NCI-H2196 (cell line): ENCODE data around the gene ADISSP.
A peak's percentile ranks its signal among the peaks of the same experiment; 100 is the strongest.

Experiments
- DNase-seq: peaks from one replicate; lab custom pipeline; 2025; ENCODE audit not compliant: unreplicated experiment; lab: John Stamatoyannopoulos, UW

ADISSP gene

DNA sequence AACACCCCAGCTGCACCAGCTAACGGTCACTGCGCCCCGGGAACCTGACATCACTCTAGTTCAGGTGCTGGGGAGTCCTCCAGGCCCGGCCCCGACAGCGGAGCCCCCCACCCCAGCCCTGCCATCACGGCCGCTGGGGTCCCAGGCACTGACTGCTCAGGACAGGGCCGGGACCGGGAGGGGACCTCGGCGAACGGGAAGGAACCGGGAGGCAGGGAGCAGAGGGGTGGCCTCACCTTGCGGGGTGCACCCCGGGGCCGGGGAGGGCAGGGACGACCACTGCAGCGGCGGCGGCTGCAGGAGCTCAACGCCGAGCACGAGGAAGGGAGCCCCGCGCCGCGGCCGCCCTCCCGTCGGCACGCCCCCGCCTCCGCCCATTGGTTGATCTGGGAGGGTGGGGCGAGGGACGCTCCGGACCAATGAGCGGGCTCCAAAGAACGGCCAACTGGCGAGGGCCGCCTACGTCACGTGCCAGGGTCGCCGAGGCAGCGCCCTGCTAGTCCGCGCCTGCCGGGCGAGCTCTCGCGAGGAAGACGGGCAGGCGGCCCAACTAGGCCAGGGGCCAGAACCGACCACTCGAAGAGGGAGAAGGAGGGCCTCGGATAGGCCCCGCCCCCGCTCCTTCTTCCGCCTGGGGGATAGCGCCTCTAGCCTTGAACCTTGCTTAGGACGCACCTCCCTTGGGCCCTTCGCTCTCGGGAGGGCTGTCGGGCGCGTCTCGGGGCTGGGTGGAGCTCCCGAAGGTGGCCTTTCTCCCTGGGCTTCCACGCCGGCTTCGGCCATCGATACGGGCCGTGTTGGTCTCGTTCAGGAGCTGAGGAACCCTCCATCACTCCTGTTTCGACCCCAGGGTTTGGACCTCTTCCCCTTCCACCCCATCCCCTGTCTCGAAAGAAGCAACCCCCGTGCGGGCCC is at the start of gene ADISSP:
TSS of gene ADISSP (minus strand) at position 327 of the 915 bp plus-strand sequence. CDS start 7,653 bp downstream, outside the sequence.
- DNase-seq, result peak; percentile 99

DNA sequence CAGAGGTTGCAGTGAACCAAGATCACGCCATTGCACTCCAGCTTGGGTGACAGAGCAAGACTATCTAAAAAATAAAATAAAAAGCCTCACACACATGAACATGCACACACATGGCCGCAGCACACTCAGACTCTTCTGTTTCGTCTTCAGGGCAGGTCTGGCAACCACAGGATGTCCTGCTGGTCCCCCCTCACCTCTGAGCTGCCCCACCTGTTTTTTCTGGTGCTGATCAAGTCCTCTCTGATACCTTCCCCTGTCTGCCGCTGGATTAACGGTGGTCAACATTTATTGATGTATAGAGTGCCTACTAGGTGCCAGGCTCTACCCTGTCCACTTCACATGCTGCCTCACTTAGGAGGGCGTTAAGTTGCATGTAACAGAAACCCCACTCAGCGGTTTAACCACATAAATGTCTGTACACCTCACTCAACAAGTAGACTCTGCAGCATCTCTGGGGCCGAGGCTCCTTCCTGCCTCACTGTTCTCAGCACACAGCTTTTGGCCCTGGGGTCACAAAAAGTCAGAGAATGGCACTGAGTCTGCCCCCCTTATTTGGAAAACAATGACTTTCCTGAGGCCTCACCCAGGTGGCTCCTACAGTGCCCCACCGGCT is 48.3 kb upstream of the ADISSP start:
- no peak for DNase-seq

DNA sequence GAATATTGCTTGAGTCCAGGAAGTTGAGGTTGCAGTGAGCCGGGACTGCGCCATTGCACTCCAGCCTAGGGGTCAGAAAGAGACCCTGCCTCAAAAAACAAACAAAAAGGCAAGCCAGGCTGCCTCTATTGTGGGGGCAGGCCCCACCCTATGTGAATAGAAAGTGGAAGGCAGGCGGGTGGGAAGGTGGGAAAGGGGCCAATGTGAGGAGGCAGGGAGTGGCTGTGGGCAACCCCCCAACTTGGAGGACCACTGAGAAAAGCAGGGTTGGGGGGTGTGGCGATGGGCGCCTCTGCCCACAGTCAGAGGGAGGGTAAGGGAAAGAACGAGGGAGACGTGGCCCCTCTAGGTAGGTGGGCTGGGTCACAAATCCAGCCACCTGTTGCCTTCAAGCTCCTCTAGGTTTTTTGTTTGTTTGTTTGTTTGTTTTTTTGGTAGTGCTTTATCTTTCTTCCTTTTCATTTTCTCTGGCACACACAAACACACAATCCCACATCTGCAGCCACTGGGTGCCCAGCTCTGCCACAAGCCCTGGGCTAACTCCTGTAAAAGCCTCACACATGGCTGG is 47.5 kb upstream of the ADISSP start:
- no peak for DNase-seq

DNA sequence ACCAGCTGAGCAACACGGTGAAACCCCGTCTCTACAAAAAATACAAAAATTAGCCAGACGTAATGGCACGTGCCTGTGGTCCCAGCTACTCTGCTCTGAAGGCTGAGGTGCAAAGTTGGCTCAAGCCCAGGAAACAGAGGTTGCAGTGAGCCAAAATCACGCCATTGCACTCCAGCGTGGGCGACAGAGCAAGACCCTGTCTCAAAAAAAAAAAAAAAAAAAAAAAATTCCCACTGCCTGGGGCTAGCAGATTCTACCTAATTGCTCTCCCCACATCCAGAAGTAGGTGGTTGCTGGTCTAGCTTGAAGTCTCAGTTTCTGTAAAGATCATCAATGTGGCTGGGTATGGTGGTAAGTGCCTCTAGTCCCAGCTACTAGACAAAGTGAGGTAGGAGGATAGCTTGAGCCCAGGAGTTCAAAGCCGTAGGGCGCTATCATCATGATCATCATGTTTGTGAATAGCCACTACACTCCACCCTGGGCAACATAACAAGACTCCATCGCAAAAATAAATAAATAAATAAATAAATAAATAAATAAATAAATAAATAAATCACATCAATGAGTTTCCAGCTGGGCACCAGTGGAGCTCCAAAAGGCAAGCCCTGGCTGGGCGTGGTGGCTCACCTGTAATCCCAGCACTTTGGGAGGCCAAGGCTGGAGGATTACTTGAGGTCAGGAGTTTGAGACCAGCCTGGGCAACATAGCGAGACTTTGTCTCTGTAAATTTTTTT is 46.5 kb upstream of the ADISSP start:
- no peak for DNase-seq

DNA sequence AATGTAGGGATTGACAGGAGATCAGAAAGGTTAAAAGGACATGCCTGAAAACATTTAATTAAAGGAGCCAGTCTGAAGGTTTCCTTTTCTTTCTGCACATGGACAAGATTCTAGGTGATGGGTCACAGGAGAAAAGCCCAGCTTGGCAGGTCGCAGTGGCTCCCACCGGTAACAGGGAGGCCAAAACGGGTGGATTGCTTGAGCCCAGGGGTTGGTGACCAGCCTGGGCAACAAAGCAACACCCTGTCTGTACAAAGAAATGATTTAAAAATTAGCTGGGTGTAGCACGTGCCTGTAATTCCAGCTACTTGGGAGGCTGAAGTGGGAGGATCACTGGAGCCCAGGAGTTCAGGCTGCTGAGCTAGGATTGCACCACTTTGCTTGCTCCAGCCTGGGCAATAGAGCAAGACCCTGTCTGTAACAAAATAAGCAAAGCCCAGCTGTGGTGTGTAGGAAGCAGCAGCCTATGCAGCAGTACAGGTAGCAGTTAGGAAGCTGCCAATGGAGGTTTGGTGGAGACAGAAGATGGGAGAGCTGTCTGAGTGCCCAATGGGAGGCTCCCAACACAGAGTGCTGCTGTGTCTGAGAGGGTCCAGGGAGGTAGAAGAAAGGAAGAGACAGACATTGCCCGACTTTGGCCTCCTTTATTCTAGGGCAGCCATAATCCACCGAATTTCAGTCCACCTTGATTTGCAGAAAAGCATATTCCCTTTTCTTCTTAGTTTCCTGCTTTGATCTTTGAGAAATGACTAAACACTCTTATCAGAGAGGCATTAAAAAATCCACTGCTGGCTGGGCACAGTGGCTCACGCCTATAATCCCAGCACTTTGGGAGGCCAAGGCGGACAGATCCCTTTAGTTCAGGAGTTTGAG is 45.7 kb upstream of the ADISSP start:
- DNase-seq, result no peak

DNA sequence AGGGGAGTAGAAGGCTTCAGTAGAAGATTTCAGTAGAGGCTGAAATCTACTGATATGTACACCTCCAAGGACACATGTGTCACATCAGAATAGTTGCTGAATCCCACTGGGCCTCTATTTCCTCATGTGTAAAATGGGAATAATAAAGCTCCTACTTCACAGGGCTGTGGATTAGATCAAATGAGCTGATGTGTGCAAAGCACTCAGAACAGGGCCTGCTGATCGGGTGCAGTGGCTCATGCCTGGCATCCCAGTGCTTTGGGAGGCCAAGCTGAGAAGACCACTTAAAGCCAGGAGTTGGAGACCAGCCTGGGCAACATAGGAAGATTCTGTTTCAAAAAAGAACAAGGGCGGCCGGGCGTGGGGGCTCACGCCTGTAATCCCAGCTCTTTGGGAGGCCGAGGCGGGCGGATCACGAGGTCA is 44.7 kb upstream of the ADISSP start:
- no peak for DNase-seq

DNA sequence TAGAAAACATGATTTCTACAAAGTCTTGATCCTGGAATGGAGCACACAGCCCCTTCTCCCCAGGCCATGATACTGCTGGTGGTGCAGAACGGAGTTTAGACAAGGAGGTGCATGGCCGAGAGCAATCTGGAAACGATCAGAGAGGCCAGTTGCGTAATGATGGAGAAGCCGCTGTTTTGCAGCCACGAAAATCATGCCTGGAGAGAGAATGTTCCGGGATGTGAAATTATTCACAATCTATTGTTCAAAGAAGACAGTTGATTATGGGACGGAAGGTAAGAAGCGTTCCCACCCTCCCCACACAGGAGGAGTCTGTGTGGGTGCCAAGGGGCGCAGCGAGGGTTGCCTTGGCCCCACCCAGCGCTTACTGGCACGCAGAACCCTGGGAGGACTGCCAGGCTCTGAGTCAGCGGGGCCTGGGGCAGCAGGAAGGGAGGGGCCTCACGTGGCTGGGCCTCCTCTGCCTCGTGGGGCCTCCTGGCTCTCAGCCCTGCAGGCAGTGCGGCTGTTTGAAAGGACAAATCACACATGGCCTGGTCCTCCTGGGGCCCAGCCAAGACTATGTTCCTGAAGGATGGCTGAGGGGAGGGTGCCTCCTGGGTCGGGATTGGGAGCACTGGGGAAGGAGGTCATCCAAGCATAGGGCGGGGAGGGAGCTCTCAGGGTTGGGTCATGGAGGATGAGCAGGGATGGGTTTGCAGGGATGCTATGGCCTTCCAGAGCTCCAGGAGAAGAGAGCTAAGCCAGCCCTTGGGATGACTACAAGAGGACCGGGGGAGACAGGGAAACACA is 44.1 kb upstream of the ADISSP start:
- DNase-seq, result peak; percentile 97

DNA sequence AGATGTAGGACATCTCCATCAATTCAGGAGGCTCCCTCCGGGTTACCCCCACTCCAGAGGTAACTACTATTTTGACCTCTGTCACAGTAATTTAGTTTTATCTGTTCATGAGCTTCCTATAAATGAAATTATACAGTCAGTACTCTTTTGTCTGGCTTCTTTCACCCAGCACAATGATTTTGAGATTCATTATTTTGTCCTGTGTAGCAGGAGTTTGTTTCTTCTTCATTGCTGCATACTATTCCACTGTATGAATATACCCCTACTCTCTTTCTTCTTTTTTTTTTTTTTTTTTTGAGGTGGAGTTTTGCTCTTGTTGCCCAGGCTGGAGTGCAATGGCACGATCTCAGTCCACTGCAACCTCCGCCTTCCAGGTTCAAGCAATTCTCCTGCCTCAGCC is 41.0 kb upstream of the ADISSP start:
- no peak for DNase-seq

DNA sequence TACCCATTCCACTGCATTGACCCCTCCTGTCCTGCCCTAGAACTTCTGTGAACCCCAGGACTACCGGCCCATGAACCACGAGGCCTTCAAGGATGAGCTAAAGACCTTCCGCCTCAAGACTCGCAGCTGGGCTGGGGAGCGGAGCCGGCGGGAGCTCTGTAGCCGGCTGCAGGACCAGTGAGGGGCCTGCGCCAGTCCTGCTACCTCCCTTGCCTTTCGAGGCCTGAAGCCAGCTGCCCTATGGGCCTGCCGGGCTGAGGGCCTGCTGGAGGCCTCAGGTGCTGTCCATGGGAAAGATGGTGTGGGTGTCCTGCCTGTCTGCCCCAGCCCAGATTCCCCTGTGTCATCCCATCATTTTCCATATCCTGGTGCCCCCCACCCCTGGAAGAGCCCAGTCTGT is 37.2 kb upstream of the ADISSP start:
- DNase-seq, result no peak

DNA sequence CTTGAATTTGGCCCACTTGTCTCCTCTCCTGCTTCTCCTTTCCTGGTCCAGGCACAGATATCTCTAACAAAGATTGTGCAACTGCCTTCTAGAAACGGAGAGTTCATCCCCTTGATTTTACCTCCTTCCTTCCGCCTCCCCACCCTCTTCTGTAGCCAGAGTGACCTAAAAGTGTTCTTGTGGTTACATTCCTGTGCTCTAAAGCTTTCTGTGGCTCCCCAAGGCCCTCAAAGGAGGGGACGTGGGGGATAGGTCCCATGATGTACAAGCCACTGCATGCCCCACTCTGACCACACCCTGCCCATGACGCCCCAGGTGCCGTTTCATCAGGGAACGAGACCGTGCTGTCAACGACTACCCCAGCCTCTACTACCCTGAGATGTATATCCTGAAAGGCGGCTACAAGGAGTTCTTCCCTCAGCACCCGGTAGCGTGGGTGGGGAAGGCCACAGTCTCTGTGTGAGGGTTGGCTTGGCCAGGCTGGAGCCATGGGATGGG is 36.8 kb upstream of the ADISSP start:
- DNase-seq, result no peak

DNA sequence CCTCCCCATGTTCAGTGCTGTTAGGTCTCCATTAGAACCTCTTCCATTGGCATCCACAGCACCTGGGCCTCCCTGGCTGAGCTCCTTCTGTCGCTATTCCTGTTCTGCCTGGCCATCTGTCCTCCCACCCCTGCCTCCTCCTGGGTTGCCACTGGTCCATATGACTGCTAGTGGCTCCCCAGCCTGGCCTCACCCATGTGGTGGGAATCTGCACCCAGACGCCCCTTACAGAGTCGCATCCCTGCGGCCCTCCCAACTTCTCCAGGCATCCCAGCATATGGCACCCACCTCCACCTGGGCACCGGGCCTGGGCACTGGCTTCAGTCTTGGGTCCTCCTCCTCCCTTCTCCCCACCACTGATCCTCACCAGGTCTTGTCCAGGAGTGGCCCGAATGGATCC is 36.3 kb upstream of the ADISSP start:
- no peak for DNase-seq

DNA sequence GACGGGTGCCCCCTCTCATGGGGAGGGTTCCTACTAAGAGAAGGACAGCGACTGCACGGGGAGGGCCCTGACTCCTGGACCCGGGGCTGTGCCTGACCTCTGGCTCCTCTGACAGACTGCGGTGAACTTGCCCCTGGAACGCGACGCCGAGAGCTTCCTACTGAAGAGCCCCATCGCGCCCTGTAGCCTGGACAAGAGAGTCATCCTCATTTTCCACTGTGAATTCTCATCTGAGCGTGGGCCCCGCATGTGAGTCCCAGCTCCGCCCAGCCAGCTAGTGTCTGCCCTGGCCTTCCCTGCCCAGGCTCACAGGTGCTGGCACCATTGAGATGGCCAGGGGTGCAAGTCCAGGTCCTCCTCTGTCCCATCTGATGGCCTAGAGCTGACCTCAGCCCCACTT is 35.7 kb upstream of the ADISSP start:
- DNase-seq, result no peak

DNA sequence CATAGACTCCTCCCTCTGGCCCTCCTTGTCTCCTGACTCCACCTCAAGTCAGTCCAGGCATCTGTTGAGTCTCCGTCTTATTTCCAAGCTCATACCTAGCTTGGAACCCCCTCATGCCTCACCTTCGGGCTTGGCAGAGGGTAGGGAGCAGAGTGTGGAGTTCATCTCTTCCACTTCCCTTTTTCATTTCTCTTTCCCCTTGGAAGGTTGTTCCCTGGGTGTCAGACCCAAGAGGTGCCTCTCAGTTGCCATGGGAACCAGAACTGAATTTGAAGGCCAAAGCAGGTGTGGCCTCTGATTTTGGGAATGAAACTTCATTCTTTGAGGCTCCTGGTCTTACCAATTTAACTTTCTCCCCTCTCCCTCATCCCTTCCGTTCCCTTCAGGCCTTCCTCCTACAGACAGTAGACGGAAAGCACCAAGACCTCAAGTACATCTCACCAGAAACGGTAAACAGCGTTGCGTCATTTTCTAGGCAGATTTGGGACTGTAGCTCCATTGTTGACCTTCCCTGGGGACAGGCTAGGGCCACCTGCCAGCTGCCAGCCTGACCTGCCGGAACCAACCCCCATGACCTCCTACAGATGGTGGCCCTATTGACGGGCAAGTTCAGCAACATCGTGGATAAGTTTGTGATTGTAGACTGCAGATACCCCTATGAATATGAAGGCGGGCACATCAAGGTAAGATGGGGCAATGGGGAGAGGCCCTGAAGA is 35.1 kb upstream of the ADISSP start:
- no peak for DNase-seq

DNA sequence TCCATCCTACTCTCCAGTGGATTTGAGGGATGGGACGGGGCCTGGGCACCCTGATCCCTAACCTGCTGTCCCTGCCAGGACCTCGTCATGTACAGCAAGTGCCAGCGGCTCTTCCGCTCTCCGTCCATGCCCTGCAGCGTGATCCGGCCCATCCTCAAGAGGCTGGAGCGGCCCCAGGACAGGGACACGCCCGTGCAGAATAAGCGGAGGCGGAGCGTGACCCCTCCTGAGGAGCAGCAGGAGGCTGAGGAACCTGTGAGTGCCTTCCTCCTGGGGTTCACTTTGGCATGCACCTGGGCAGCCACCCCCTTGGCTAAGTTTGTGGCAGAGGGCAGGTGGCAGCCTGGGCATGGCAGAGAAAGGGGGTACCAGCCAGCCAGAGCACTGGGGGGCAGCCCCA is 34.3 kb upstream of the ADISSP start:
- no peak for DNase-seq

DNA sequence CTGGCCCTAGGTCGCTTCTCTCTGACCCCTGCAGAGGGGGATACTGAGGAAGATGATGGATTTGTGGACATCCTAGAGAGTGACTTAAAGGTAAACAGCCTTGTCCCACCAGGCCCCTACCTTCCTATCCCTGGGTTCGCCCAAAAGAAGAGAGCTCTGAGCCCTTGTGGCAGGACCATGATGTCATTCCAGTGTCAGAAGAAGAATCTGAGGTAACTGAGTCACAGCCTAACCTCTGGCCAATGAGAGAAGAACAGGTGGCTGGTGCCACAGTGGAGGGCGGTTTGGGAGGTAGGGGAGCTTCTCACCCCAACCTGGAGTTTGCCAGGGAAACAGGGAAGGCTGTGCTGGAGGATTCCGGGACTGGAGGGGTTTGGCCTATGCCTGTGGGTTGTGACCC is 33.7 kb upstream of the ADISSP start:
- no peak for DNase-seq

DNA sequence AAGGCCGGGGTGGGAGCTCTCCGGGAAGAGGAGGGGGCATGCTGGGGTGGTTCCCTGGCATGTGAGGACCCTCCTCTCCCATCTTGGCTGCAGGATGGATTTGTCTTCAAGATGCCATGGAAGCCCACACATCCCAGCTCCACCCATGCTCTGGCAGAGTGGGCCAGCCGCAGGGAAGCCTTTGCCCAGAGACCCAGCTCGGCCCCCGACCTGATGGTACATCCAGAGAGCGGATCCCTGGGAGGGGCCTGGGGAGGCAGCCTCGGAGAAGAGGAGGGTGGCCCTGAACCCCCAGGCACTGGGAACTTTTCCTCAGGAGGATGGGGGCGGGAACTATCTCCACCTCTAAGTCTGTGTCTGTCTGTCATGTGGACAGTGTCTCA is 33.3 kb upstream of the ADISSP start:
- no peak for DNase-seq

DNA sequence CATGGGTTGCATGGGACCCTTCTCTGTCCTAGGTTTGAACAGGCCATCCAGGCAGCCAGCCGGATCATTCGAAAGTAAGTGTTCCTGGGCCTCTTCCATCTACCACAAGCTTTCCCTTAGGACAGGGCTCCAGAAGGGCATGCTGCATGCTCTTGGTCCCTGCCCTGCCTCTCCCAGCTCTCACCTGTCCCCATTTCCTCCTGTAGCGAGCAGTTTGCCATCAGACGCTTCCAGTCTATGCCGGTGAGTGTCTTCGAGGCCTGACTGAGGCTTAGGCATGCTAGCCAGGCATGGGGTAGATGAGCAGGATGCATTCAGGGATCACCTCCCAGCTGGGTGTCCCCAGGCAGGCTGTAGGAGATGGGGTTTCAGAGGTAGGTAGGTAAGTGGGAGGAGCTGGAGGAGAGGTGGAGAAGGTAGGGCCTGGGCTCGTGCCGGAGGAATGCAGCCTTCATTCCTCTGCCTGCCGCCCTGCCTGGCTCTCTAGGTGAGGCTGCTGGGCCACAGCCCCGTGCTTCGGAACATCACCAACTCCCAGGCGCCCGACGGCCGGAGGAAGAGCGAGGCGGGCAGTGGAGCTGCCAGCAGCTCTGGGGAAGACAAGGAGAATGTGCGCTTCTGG is 32.8 kb upstream of the ADISSP start:
- DNase-seq, result no peak

DNA sequence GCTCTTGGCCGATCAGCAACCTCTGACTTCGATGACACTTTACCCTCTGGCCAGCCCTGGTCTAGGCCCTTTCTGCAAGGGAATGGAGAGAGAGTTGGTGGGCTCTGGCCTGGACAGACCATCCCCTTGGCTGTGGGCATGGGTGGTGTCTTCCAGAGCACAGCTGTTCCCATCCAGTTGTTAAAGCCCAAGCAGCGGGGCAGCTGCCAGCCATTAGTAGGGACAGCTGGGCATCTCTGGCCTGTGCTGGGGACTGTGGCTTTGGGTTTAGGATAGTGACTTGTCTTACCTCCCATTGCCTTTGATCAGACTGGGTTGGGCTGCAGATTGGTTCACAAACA is 31.3 kb upstream of the ADISSP start:
- no peak for DNase-seq

DNA sequence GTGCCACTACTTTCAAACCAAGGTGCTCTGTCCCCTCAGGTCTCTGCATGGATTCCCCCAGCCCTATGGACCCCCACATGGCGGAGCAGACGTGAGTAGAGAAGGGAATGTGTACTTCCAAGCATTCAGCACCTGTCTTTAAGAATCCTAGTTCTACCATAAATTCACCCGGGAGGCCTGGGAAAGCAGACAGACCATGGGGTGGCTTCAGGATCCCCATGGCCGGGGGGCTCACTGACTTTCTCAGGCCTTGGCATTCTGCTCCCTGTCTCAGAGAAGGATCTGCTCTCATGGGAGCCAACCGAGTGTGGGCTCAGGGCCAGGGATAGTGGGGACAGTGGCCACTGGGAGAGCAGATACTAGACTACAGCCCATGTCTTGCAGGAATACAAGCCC is 30.8 kb upstream of the ADISSP start:
- no peak for DNase-seq
